ENCODE results near the gene SRGAP3. TPM values are rescaled to one million over a fixed set of nuclear protein-coding genes. Genes with fewer than 3 reads are reported as not detected.

The SRGAP3 gene
- total and polyA plus RNA-seq, 3 donors from 2014 or later, result 16.5 to 65.9 (median 58.5) TPM

GRCh38 chr3:9009976-9010545 lies 239.4 kb downstream of the SRGAP3 start:
- Histone ChIP-seq H3K4me1 (no peaks in the 10 kb centered on the region), H3K27ac (no peak overlapping the region), H3K9me3 (no peaks in the 10 kb centered on the region), H3K36me3 (ENCODE audit: low read depth, missing control alignments) (no peaks in the 10 kb centered on the region), H3K27me3 (no peaks in the 10 kb centered on the region), H3K4me3 (no peak overlapping the region)
- intact Hi-C loops (cut with DNase I; ENCODE audit: low total_unique reads), result no loop called here
- no peak for DNase-seq
- TF ChIP-seq POLR2A (IDR thresholded peaks at IDR 0.05) (no peak), CTCF (IDR thresholded peaks at IDR 0.05) (no peak)
- 93 to 96% methylated on average over 11 of the region's 11 CpGs for WGBS, 2 donors

GRCh38 chr3:9008550-9009255 lies 240.7 kb downstream of the SRGAP3 start:
- no peak for DNase-seq
- TF ChIP-seq CTCF (IDR thresholded peaks at IDR 0.05) (no peak), POLR2A (IDR thresholded peaks at IDR 0.05) (no peak)
- no peaks in the 10 kb centered on the region for H3K27me3 ChIP-seq
- H3K4me3 ChIP-seq, result no peak overlapping the region
- H3K27ac ChIP-seq, result no peak overlapping the region
- 72 to 74% methylated on average over 6 of the region's 6 CpGs for WGBS, 2 donors
- H3K4me1 ChIP-seq, result no peaks in the 10 kb centered on the region
- no peaks in the 10 kb centered on the region for H3K9me3 ChIP-seq
- intact Hi-C loops (cut with DNase I; ENCODE audit: low total_unique reads), result no loop called here
- no peaks in the 10 kb centered on the region for H3K36me3 ChIP-seq (ENCODE audit: low read depth, missing control alignments)

GRCh38 chr3:9007928-9008327 lies 241.5 kb downstream of the SRGAP3 start:
- Histone ChIP-seq H3K27ac (no peak overlapping the region), H3K27me3 (no peaks in the 10 kb centered on the region), H3K4me3 (no peak overlapping the region), H3K9me3 (no peaks in the 10 kb centered on the region), H3K36me3 (ENCODE audit: low read depth, missing control alignments) (no peaks in the 10 kb centered on the region), H3K4me1 (no peaks in the 10 kb centered on the region)
- no peak for TF ChIP-seq CTCF (IDR thresholded peaks at IDR 0.05)
- no peak for TF ChIP-seq POLR2A (IDR thresholded peaks at IDR 0.05)
- WGBS, 2 donors, result 82 to 94% methylated on average over 2 of the region's 2 CpGs
- intact Hi-C loops (cut with DNase I; ENCODE audit: low total_unique reads), result no loop called here
- no peak for DNase-seq

- intact Hi-C loops (cut with DNase I; ENCODE audit: low total_unique reads), result no loop called here
- Histone ChIP-seq H3K36me3 (ENCODE audit: low read depth, missing control alignments) (no peaks in the 10 kb centered on the region), H3K27ac (no peak overlapping the region), H3K4me1 (no peaks in the 10 kb centered on the region), H3K4me3 (no peak overlapping the region), H3K27me3 (no peaks in the 10 kb centered on the region), H3K9me3 (no peaks in the 10 kb centered on the region)
- WGBS, 2 donors, result 86 to 92% methylated on average over 2 of the region's 2 CpGs
- DNase-seq, result no peak
- no peak for TF ChIP-seq CTCF (IDR thresholded peaks at IDR 0.05)
- no peak for TF ChIP-seq POLR2A (IDR thresholded peaks at IDR 0.05)
Measured at GRCh38 chr3:9007213-9007612, 242.2 kb downstream of the SRGAP3 start.

- intact Hi-C loops (cut with DNase I; ENCODE audit: low total_unique reads), result no loop called here
- Histone ChIP-seq H3K4me1 (no peaks in the 10 kb centered on the region), H3K4me3 (no peak overlapping the region), H3K27ac (no peak overlapping the region), H3K27me3 (no peaks in the 10 kb centered on the region), H3K36me3 (ENCODE audit: low read depth, missing control alignments) (no peaks in the 10 kb centered on the region), H3K9me3 (no peaks in the 10 kb centered on the region)
- no peak for DNase-seq
- TF ChIP-seq POLR2A (IDR thresholded peaks at IDR 0.05) (no peak), CTCF (IDR thresholded peaks at IDR 0.05) (no peak)
Measured at GRCh38 chr3:9000041-9000440, 249.4 kb downstream of the SRGAP3 start.

Data from testis (tissue), 3 donors.